ENCODE measurements around the gene FIG4.

DNA sequence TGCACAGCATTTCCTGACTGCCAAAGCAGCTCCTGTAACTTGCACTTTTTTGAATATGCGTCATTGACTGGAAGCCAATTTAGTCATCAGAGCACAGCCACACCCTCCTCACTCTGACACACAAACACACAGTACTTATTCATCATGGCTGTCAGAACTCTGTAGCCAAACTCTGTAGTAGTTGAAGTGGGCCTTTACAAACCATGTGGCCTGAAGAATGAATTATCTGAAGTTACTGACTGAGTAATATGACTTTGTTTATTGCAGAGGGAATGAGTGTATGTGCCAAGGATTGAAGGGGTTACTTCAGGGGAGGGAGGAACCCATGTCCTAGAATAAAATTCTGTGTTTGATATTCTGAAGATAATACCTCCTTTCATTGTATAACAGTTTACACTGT is 102.7 kb downstream of the FIG4 start:
- TF ChIP-seq POLR2A (IDR thresholded peaks at IDR 0.05; ENCODE audit: low read depth, low read length) = no peak
- no peak for TF ChIP-seq CEBPB (IDR thresholded peaks at IDR 0.05; ENCODE audit: low read depth, low read length)
- TF ChIP-seq, protein P1, sequence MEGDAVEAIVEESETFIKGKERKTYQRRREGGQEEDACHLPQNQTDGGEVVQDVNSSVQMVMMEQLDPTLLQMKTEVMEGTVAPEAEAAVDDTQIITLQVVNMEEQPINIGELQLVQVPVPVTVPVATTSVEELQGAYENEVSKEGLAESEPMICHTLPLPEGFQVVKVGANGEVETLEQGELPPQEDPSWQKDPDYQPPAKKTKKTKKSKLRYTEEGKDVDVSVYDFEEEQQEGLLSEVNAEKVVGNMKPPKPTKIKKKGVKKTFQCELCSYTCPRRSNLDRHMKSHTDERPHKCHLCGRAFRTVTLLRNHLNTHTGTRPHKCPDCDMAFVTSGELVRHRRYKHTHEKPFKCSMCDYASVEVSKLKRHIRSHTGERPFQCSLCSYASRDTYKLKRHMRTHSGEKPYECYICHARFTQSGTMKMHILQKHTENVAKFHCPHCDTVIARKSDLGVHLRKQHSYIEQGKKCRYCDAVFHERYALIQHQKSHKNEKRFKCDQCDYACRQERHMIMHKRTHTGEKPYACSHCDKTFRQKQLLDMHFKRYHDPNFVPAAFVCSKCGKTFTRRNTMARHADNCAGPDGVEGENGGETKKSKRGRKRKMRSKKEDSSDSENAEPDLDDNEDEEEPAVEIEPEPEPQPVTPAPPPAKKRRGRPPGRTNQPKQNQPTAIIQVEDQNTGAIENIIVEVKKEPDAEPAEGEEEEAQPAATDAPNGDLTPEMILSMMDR (conservative IDR thresholded peaks at IDR 0.05; ENCODE audit: low read depth, low read length) = no peak
- peak; percentile 53; the same call in 1 of the 2 replicates for TF ChIP-seq FOS (IDR thresholded peaks at IDR 0.05; ENCODE audit: low read depth, low read length)
- TF ChIP-seq, protein P2, sequence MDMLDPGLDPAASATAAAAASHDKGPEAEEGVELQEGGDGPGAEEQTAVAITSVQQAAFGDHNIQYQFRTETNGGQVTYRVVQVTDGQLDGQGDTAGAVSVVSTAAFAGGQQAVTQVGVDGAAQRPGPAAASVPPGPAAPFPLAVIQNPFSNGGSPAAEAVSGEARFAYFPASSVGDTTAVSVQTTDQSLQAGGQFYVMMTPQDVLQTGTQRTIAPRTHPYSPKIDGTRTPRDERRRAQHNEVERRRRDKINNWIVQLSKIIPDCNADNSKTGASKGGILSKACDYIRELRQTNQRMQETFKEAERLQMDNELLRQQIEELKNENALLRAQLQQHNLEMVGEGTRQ (IDR thresholded peaks at IDR 0.05; ENCODE audit: low read depth, low read length) = peak; percentile 26; the same call in 1 of the 2 replicates
- peak; percentile 17; the same call in 1 of the 2 replicates for TF ChIP-seq BHLHE40 (IDR thresholded peaks at IDR 0.05; ENCODE audit: low read depth, low read length)
